GM23338 (cell line): ENCODE results near the gene MORN3. TPM values are rescaled to one million over a fixed set of nuclear protein-coding genes. Genes with fewer than 3 reads are reported as not detected.
"Not testable (repeated sequence)": the region's sequence is repeated elsewhere in the genome, so short reads cannot be mapped to it uniquely, and the experiment has no call there.

ENCODE experiments used
- ATAC-seq: fragments of 200-7000 bp; cut with Tn5 transposase; 3 replicates; pipeline ENCODE4 v1.9.1; 2020
- DNase-seq: peaks from one replicate; pipeline ENCODE4 v3.0.0-alpha.2; 2015; ENCODE audit warnings: low spot score
- H2AFZ ChIP-seq: fragments of 200-600 bp; sonication (generic); 2 replicates; pipeline ENCODE4 v1.8.0; 2016; ENCODE audit warnings: antibody characterized with exemption, mild to moderate bottlenecking, moderate library complexity
- H3F3A ChIP-seq: fragments of 200-600 bp; sonication (generic); replicated peaks from 2 replicates; pipeline ENCODE4 v1.8.0; 2017; ENCODE audit warnings: antibody characterized with exemption, mixed run types, low read depth
- H3K27ac ChIP-seq: fragments of 200-600 bp; sonication (generic); 2 replicates; pipeline ENCODE4 v1.6.1; 2016; ENCODE audit warnings: low read depth
- H3K27me3 ChIP-seq: fragments of 200-600 bp; sonication (generic); 2 replicates; pipeline ENCODE4 v1.8.0; 2016; ENCODE audit warnings: mild to moderate bottlenecking, mixed run types, moderate library complexity; ENCODE audit not compliant: insufficient read depth
- H3K36me3 ChIP-seq: fragments of 200-600 bp; sonication (generic); 2 replicates; pipeline ENCODE4 v1.8.0; 2016; ENCODE audit warnings: mild to moderate bottlenecking; ENCODE audit not compliant: insufficient read depth
- H3K4me1 ChIP-seq: fragments of 200-600 bp; sonication (generic); 2 replicates; pipeline ENCODE4 v1.8.0; 2016; ENCODE audit warnings: mild to moderate bottlenecking, moderate library complexity; ENCODE audit not compliant: insufficient read depth
- H3K4me2 ChIP-seq: fragments of 200-600 bp; sonication (generic); 2 replicates; pipeline ENCODE4 v1.7.1; 2017; ENCODE audit warnings: mixed run types
- H3K4me3 ChIP-seq: fragments of 200-600 bp; sonication (generic); 2 replicates; pipeline ENCODE4 v1.6.1; 2016; ENCODE audit warnings: mixed run types
- H3K79me2 ChIP-seq: fragments of 200-600 bp; sonication (generic); replicated peaks from 2 replicates; pipeline ENCODE4 v1.8.0; 2017; ENCODE audit warnings: mild to moderate bottlenecking; ENCODE audit not compliant: insufficient read depth
- H3K9me2 ChIP-seq: fragments of 200-600 bp; sonication (generic); 2 replicates; pipeline ENCODE4 v1.8.0; 2017; ENCODE audit not compliant: insufficient read depth
- H4K20me1 ChIP-seq: fragments of 200-600 bp; sonication (generic); replicated peaks from 2 replicates; pipeline ENCODE4 v1.8.0; 2017; ENCODE audit warnings: mild to moderate bottlenecking; ENCODE audit not compliant: insufficient read depth
- H3K27ac Mint-ChIP-seq: 2 replicates; pipeline ENCODE4 v1.8.0; 2020; ENCODE audit warnings: inconsistent platforms, mild to moderate bottlenecking, moderate library complexity, mixed read lengths
- H3K27me3 Mint-ChIP-seq: 3 replicates; pipeline ENCODE4 v1.8.0; 2022; ENCODE audit warnings: low read depth, mild to moderate bottlenecking, moderate library complexity, mixed read lengths, inconsistent platforms; ENCODE audit not compliant: insufficient read depth, poor library complexity
- H3K36me3 Mint-ChIP-seq: 3 replicates; pipeline ENCODE4 v1.8.0; 2021; ENCODE audit warnings: low read depth, mild to moderate bottlenecking, inconsistent platforms, moderate library complexity, mixed read lengths
- H3K4me1 Mint-ChIP-seq: 3 replicates; pipeline ENCODE4 v1.8.0; 2020; ENCODE audit warnings: mild to moderate bottlenecking, inconsistent platforms, mixed read lengths
- H3K4me3 Mint-ChIP-seq: 3 replicates; pipeline ENCODE4 v1.8.0; 2021; ENCODE audit warnings: moderate library complexity, mild to moderate bottlenecking, inconsistent platforms, mixed read lengths
- H3K9me3 Mint-ChIP-seq: 3 replicates; pipeline ENCODE4 v1.8.0; 2020; ENCODE audit warnings: moderate library complexity, mild to moderate bottlenecking, inconsistent platforms, mixed read lengths
- CREB1 ChIP-seq: fragments of 250-450 bp; sonication (Bioruptor Pico); IDR thresholded peaks from 2 replicates; pipeline ENCODE4 v1.5.0; 2020; ENCODE audit warnings: low read depth, mild to moderate bottlenecking, moderate library complexity
- EZH2 ChIP-seq: fragments of 200-600 bp; sonication (generic); IDR thresholded peaks from one replicate; pipeline ENCODE4 v1.8.0; 2017; ENCODE audit warnings: antibody characterized with exemption, mild to moderate bottlenecking, low read depth; ENCODE audit not compliant: unreplicated experiment
- EZH2phosphoT487 ChIP-seq: fragments of 200-600 bp; sonication (generic); IDR thresholded peaks from one replicate; pipeline ENCODE4 v1.8.1; 2018; ENCODE audit warnings: antibody characterized with exemption; ENCODE audit not compliant: unreplicated experiment
- JUNB ChIP-seq: IDR thresholded peaks from one replicate; pipeline ENCODE4 v1.6.1; 2016; ENCODE audit warnings: antibody characterized with exemption; ENCODE audit not compliant: unreplicated experiment
- NANOG ChIP-seq: IDR thresholded peaks from 2 replicates; pipeline ENCODE4 v1.6.1; 2016; ENCODE audit warnings: antibody characterized with exemption, borderline replicate concordance
- POLR2AphosphoS5 ChIP-seq: IDR thresholded peaks from 2 replicates; pipeline ENCODE4 v1.6.1; 2016; ENCODE audit warnings: antibody characterized with exemption, low read depth
- STAT1 ChIP-seq: IDR thresholded peaks from one replicate; pipeline ENCODE4 v1.6.1; 2016; ENCODE audit warnings: antibody characterized with exemption; ENCODE audit not compliant: unreplicated experiment
- ZNF331 ChIP-seq: fragments of 250-450 bp; sonication (Bioruptor Pico); IDR thresholded peaks from 2 replicates; pipeline ENCODE4 v1.5.0; 2020; ENCODE audit warnings: low read depth, mild to moderate bottlenecking, moderate library complexity
- polyA plus RNA-seq: library from polyadenylated mRNA; unstranded; fragments of >200 nt; fragmentation: Nextera tagmentation; extraction: Ambion mirVana; gene quantifications from 2 replicates; pipeline ENCODE4 v1.2.1, GENCODE V29; 2016
- total RNA-seq: library from RNA; depleted of rRNA; stranded (reverse); fragments of >200 nt; shearing (Covaris generic); gene quantifications from 2 replicates; pipeline ENCODE4 v1.2.3, GENCODE V29; 2014
- TF ChIP-seq, protein P1 (sequence below): IDR thresholded peaks from one replicate; pipeline ENCODE4 v1.6.1; 2018; ENCODE audit warnings: antibody characterized with exemption; ENCODE audit not compliant: unreplicated experiment
- TF ChIP-seq, protein P2 (sequence below), 2 experiments: fragments of 200-600 bp in 1 of 2; sonication (generic) in 1 of 2; conservative IDR thresholded peaks; 2 replicates each; pipeline versions ENCODE4 v1.5.1 to v1.6.1; 2016 to 2017; ENCODE audit warnings: antibody characterized with exemption in 2 of 2, low read depth in 2 of 2, mild to moderate bottlenecking in 2 of 2, moderate library complexity in 1 of 2
- TF ChIP-seq, protein P3 (sequence below): IDR thresholded peaks from 2 replicates; pipeline ENCODE4 v1.6.1; 2016; ENCODE audit warnings: antibody characterized with exemption

Gene MORN3
- total and polyA plus RNA-seq, 2 experiments from 2014 or later = 0.14 to 0.36 TPM

DNA sequence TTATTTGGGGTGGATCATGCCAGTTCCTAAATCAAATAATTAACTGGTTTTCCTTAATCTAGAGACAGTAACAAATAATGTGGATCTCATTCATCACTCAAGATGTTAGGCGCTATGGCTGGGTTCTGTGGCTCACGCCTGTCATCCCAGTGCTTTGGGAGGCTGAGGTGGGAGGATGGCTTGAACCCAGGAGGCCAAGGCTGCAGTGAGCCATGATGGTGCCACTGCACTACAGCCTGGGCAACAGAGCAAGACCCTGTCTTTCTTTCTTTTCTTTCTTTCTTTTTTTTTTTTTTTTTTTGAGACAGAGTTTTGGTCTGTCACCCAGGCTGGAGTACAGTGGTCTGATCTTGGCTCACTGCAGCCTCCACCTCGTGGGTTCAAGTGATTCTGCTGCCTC lies 23.3 kb upstream of the MORN3 start:
- H3K9me3 Mint-ChIP-seq, H3K36me3 ChIP-seq, H3K36me3 Mint-ChIP-seq, H3K27me3 Mint-ChIP-seq, H3K9me2 ChIP-seq, H2AFZ ChIP-seq, ATAC-seq, H4K20me1 ChIP-seq, H3K79me2 ChIP-seq, H3K4me1 ChIP-seq, H3F3A ChIP-seq, H3K27ac Mint-ChIP-seq, H3K4me2 ChIP-seq, H3K27ac ChIP-seq, H3K4me3 Mint-ChIP-seq, DNase-seq, H3K4me3 ChIP-seq, H3K4me1 Mint-ChIP-seq, H3K27me3 ChIP-seq: not testable (repeated sequence)

DNA sequence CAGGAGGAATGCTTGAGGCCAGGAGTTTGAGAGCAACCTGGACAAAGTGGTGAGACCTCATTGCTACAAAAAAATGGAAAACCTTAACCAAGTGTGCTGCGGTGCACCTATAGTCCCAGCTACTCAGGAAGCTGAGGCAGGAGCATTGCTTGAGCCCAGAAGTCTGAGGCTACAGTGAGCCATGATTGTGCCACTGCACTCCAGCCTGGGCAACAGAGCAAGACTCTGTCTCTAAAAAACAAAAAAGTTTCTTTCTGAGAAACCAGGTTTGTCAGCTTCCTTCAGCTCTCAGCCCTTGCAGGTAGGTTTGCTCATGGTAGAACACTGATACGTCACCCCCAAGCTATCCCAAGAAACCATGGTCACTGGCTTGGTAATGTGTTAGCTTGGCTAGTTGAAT lies 20.0 kb upstream of the MORN3 start:
- H2AFZ ChIP-seq = no peak overlapping the region
- no peaks in the 10 kb centered on the region for H3K36me3 ChIP-seq
- Mint-ChIP-seq H3K4me3 (no peak overlapping the region), H3K4me1 (peaks cover 2% of the 10 kb centered on the region; the same call in 1 of the 3 replicates), H3K27ac (no peak overlapping the region), H3K9me3 (no peaks in the 10 kb centered on the region; the same call in 2 of the 3 replicates), H3K27me3 (peaks cover 16% of the 10 kb centered on the region), H3K36me3 (no peaks in the 10 kb centered on the region)
- no peaks in the 10 kb centered on the region for H3K4me1 ChIP-seq
- H3K4me3 ChIP-seq = no peak overlapping the region
- H3K27ac ChIP-seq = no peak overlapping the region
- no peaks in the 10 kb centered on the region for H3K79me2 ChIP-seq
- no peak for DNase-seq
- no peaks in the 10 kb centered on the region for H4K20me1 ChIP-seq
- H3K27me3 ChIP-seq = no peaks in the 10 kb centered on the region
- H3K9me2 ChIP-seq = no peaks in the 10 kb centered on the region
- H3F3A ChIP-seq = 0 out of 2 replicates have a peak, but pooled peaks cover 2% of the 10 kb centered on the region
- no peak overlapping the region for H3K4me2 ChIP-seq
- ATAC-seq = no peak
- TF ChIP-seq CREB1 (CRISPR knock-in tag) (no peak), ZNF331 (CRISPR knock-in tag) (no peak), NANOG (no peak), EZH2 (no peak), EZH2phosphoT487 (no peak), JUNB (no peak), STAT1 (no peak), POLR2AphosphoS5 (no peak)
- TF ChIP-seq, protein P1, sequence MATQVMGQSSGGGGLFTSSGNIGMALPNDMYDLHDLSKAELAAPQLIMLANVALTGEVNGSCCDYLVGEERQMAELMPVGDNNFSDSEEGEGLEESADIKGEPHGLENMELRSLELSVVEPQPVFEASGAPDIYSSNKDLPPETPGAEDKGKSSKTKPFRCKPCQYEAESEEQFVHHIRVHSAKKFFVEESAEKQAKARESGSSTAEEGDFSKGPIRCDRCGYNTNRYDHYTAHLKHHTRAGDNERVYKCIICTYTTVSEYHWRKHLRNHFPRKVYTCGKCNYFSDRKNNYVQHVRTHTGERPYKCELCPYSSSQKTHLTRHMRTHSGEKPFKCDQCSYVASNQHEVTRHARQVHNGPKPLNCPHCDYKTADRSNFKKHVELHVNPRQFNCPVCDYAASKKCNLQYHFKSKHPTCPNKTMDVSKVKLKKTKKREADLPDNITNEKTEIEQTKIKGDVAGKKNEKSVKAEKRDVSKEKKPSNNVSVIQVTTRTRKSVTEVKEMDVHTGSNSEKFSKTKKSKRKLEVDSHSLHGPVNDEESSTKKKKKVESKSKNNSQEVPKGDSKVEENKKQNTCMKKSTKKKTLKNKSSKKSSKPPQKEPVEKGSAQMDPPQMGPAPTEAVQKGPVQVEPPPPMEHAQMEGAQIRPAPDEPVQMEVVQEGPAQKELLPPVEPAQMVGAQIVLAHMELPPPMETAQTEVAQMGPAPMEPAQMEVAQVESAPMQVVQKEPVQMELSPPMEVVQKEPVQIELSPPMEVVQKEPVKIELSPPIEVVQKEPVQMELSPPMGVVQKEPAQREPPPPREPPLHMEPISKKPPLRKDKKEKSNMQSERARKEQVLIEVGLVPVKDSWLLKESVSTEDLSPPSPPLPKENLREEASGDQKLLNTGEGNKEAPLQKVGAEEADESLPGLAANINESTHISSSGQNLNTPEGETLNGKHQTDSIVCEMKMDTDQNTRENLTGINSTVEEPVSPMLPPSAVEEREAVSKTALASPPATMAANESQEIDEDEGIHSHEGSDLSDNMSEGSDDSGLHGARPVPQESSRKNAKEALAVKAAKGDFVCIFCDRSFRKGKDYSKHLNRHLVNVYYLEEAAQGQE = no peak
- TF ChIP-seq, protein P2, sequence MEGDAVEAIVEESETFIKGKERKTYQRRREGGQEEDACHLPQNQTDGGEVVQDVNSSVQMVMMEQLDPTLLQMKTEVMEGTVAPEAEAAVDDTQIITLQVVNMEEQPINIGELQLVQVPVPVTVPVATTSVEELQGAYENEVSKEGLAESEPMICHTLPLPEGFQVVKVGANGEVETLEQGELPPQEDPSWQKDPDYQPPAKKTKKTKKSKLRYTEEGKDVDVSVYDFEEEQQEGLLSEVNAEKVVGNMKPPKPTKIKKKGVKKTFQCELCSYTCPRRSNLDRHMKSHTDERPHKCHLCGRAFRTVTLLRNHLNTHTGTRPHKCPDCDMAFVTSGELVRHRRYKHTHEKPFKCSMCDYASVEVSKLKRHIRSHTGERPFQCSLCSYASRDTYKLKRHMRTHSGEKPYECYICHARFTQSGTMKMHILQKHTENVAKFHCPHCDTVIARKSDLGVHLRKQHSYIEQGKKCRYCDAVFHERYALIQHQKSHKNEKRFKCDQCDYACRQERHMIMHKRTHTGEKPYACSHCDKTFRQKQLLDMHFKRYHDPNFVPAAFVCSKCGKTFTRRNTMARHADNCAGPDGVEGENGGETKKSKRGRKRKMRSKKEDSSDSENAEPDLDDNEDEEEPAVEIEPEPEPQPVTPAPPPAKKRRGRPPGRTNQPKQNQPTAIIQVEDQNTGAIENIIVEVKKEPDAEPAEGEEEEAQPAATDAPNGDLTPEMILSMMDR (conservative IDR thresholded peaks at IDR 0.05; ENCODE audit: low read depth in 2 of 2) = no peak
- TF ChIP-seq, protein P3, sequence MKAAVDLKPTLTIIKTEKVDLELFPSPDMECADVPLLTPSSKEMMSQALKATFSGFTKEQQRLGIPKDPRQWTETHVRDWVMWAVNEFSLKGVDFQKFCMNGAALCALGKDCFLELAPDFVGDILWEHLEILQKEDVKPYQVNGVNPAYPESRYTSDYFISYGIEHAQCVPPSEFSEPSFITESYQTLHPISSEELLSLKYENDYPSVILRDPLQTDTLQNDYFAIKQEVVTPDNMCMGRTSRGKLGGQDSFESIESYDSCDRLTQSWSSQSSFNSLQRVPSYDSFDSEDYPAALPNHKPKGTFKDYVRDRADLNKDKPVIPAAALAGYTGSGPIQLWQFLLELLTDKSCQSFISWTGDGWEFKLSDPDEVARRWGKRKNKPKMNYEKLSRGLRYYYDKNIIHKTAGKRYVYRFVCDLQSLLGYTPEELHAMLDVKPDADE = no peak
